ENCODE results near the gene SCUBE2. TPM values are rescaled to one million over a fixed set of nuclear protein-coding genes. Genes with fewer than 3 reads are reported as not detected.
A peak's percentile ranks its signal among the peaks of the same experiment; 100 is the strongest.

Gene SCUBE2
- total RNA-seq, 2 donors from 2014 or later, result 6.6 to 40.0 TPM

- intact Hi-C loops (cut with DNase I), result no loop called here
- DNase-seq, result peak in 1 of 4 donors; percentile 32
- WGBS, 2 donors, result 65 to 75% methylated on average over 9 of the region's 9 CpGs
- Histone ChIP-seq H3K9me3 (no peaks in the 10 kb centered on the region), H3K36me3 (replicated peaks in 1 of 2; ENCODE audit: insufficient read depth in 1 of 2, low read depth in 2 of 2) (no peaks in the 10 kb centered on the region), H3K4me1 (no peaks in the 10 kb centered on the region), H3K4me3 (no peak overlapping the region), H3K27ac (no peak overlapping the region), H3K27me3 (no peaks in the 10 kb centered on the region)
- ATAC-seq, result no peak
- TF ChIP-seq POLR2A (IDR thresholded peaks at IDR 0.05), result no peak
Observed at GRCh38 chr11:9047964-9048523, 43.4 kb downstream of the SCUBE2 start.

- Histone ChIP-seq H3K27ac (no peak overlapping the region), H3K27me3 (no peaks in the 10 kb centered on the region), H3K4me1 (no peaks in the 10 kb centered on the region), H3K36me3 (replicated peaks in 1 of 2; ENCODE audit: insufficient read depth in 1 of 2, low read depth in 2 of 2) (no peaks in the 10 kb centered on the region), H3K4me3 (no peak overlapping the region), H3K9me3 (no peaks in the 10 kb centered on the region)
- TF ChIP-seq POLR2A (IDR thresholded peaks at IDR 0.05) (no peak), CTCF (IDR thresholded peaks at IDR 0.05) (no peak)
- intact Hi-C loops (cut with DNase I), result no loop called here
- DNase-seq, result no peak
- ATAC-seq, result no peak
- WGBS, 2 donors, result 81 to 88% methylated on average over 4 of the region's 4 CpGs
Observed at GRCh38 chr11:9046481-9046880, 44.9 kb downstream of the SCUBE2 start.

DNA sequence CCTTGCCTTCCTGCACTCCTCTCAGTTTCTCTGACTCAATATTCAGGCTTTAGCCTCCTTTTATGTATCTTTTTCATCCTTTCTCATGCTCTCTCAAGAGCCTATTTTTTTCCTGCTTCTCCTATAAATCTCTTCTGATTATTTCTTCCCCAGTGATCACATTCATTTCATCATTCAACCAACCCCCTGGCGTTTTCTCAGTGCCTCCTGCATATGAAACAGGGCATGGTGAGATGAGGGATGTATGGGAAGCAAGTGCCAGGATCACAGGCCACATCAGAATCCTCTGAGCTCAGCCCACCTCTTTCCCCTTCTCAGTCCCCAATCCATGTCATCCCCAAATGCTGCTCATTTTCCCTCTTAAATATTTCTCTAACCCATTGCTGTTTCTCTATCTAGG is 48.9 kb downstream of the SCUBE2 start:
- H3K27me3 ChIP-seq, result no peaks in the 10 kb centered on the region
- 56 to 65% methylated on average over 1 of the region's 1 CpG for WGBS, 2 donors

DNA sequence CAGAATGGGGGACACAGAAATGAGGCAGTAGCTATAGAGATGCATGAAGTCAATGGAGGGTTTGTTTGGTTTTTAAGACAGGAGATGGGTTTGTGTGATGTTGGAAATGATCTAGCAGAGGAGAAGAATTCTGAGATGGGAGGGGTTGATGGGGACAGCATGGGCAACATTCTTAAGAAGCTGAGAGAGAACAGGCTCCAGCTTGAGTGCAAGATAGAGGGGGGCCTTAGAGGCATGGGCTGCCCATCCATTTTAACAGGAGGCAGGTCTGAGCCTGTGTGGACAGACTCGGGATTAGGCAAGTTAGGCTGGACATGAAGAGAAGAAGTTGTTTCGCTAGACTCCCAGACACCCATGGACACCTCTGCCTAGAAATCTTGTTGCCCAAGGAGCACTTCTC is 49.7 kb downstream of the SCUBE2 start:
- H3K36me3 ChIP-seq (replicated peaks in 1 of 2; ENCODE audit: insufficient read depth in 1 of 2, low read depth in 2 of 2), result no peaks in the 10 kb centered on the region
- no peak for TF ChIP-seq CTCF (IDR thresholded peaks at IDR 0.05)
- no peak for TF ChIP-seq POLR2A (IDR thresholded peaks at IDR 0.05)
- H3K4me1 ChIP-seq, result no peaks in the 10 kb centered on the region
- DNase-seq (no peak), ATAC-seq (no peak)
- H3K4me3 ChIP-seq, result no peak overlapping the region
- H3K27ac ChIP-seq, result no peak overlapping the region
- no peaks in the 10 kb centered on the region for H3K9me3 ChIP-seq
- intact Hi-C loops (cut with DNase I), result no loop called here
- 86 to 96% methylated on average over 2 of the region's 2 CpGs for WGBS, 2 donors
- H3K27me3 ChIP-seq, result no peaks in the 10 kb centered on the region

More for the DNA sequence above, 48.9 kb downstream of the SCUBE2 start:
- H3K9me3 ChIP-seq, result no peaks in the 10 kb centered on the region
- no peak for ATAC-seq
- intact Hi-C loops (cut with DNase I), result no loop called here
- H3K4me3 ChIP-seq, result no peak overlapping the region
- no peaks in the 10 kb centered on the region for H3K36me3 ChIP-seq (replicated peaks in 1 of 2; ENCODE audit: insufficient read depth in 1 of 2, low read depth in 2 of 2)
- H3K27ac ChIP-seq, result no peak overlapping the region
- H3K4me1 ChIP-seq, result no peaks in the 10 kb centered on the region
- DNase-seq, result no peak
- TF ChIP-seq CTCF (IDR thresholded peaks at IDR 0.05) (no peak), POLR2A (IDR thresholded peaks at IDR 0.05) (no peak)

DNA sequence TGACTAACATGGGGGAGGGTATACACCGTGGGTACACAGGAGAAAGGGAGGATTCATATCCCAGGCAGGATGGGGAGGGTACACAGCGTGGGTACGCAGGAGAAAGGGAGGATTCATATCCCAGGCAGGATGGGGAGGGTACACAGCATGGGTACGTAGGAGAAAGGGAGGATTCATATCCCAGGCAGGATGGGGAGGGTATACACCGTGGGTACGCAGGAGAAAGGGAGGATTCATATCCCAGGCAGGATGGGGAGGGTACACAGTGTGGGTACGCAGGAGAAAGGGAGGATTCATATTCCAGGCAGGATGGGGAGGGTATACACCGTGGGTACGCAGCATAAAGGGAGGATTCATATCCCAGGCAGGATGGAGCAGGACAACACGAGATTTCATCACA is 51.0 kb downstream of the SCUBE2 start:
- H3K36me3 ChIP-seq (replicated peaks in 1 of 2; ENCODE audit: insufficient read depth in 1 of 2, low read depth in 2 of 2), result no peaks in the 10 kb centered on the region
- H3K4me3 ChIP-seq, result no peak overlapping the region
- intact Hi-C loops (cut with DNase I), result no loop called here
- H3K27me3 ChIP-seq, result no peaks in the 10 kb centered on the region
- no peaks in the 10 kb centered on the region for H3K9me3 ChIP-seq
- DNase-seq, result no peak
- WGBS, 2 donors, result 80 to 83% methylated on average over 10 of the region's 10 CpGs
- no peak overlapping the region for H3K27ac ChIP-seq
- H3K4me1 ChIP-seq, result no peaks in the 10 kb centered on the region
- TF ChIP-seq POLR2A (IDR thresholded peaks at IDR 0.05) (no peak), CTCF (IDR thresholded peaks at IDR 0.05) (no peak)
- no peak for ATAC-seq

All from body of pancreas (tissue), 4 donors.